CD4-positive, alpha-beta memory T cell (primary cell): ENCODE results near the gene FN1. TPM values are rescaled to one million over a fixed set of nuclear protein-coding genes. Genes with fewer than 3 reads are reported as not detected.

Experiments used
- CTCF ChIA-PET: fragments of 350-600 bp; sonication (Branson Sonifier 250); formaldehyde crosslinking; loops from one replicate; lab custom pipeline; 2021; ENCODE audit warnings: inconsistent platforms; ENCODE audit not compliant: partially characterized antibody; lab: Charles Lee
- POLR2A ChIA-PET: fragments of 350-600 bp; sonication (Branson Sonifier 250); formaldehyde crosslinking; loops from one replicate; lab custom pipeline; 2021; ENCODE audit not compliant: partially characterized antibody; lab: Charles Lee
- DNase-seq, 5 donors: peaks; one replicate each; pipeline versions ENCODE4 v3.0.0 to v3.0.0-alpha.2; 2020 to 2022; ENCODE audit warnings: mixed read lengths in 1 of 5
- H3K27ac ChIP-seq: one replicate; pipeline ENCODE4 v1.7.0; 2013; ENCODE audit warnings: low read depth, low read length
- H3K27me3 ChIP-seq: 2 replicates; pipeline ENCODE4 v1.7.0; 2013; ENCODE audit warnings: mild to moderate bottlenecking, low read length, moderate library complexity; ENCODE audit not compliant: insufficient read depth
- H3K36me3 ChIP-seq: 2 replicates; pipeline ENCODE4 v1.7.0; 2013; ENCODE audit warnings: mild to moderate bottlenecking, low read length, moderate library complexity; ENCODE audit not compliant: insufficient read depth
- H3K4me1 ChIP-seq: 2 replicates; pipeline ENCODE4 v1.7.0; 2013; ENCODE audit warnings: mild to moderate bottlenecking, low read length, moderate library complexity; ENCODE audit not compliant: insufficient read depth
- H3K4me3 ChIP-seq, 2 donors: one replicate each; pipeline ENCODE4 v1.7.0; 2013; ENCODE audit warnings: low read length in 2 of 2, mild to moderate bottlenecking in 1 of 2
- H3K9me3 ChIP-seq, 2 donors: one replicate each; pipeline ENCODE4 v1.7.0; 2013; ENCODE audit warnings: low read length in 2 of 2, control low read depth in 1 of 2; ENCODE audit not compliant: control insufficient read depth in 1 of 2
- H3K27ac Mint-ChIP-seq, 7 donors: one replicate each; pipeline ENCODE4 v1.8.0; 2020 to 2021; ENCODE audit warnings: mixed read lengths in 7 of 7, mild to moderate bottlenecking in 6 of 7, inconsistent platforms in 3 of 7, moderate library complexity in 3 of 7
- H3K27me3 Mint-ChIP-seq, 2 donors: one replicate each; pipeline ENCODE4 v1.8.0; 2020 to 2021; ENCODE audit warnings: mixed read lengths in 2 of 2
- H3K36me3 Mint-ChIP-seq, 2 donors: one replicate each; pipeline ENCODE4 v1.8.0; 2020 to 2021; ENCODE audit warnings: mixed read lengths in 2 of 2, inconsistent platforms in 1 of 2, mild to moderate bottlenecking in 1 of 2
- H3K4me1 Mint-ChIP-seq, 4 donors: one replicate each; pipeline ENCODE4 v1.8.0; 2020 to 2021; ENCODE audit warnings: mixed read lengths in 4 of 4, mild to moderate bottlenecking in 1 of 4
- H3K4me3 Mint-ChIP-seq, 8 donors: one replicate each; pipeline ENCODE4 v1.8.0; 2020 to 2021; ENCODE audit warnings: mixed read lengths in 8 of 8, mild to moderate bottlenecking in 7 of 8, moderate library complexity in 6 of 8, inconsistent platforms in 3 of 8
- H3K9me3 Mint-ChIP-seq, 8 donors: one replicate each; pipeline ENCODE4 v1.8.0; 2020 to 2021; ENCODE audit warnings: mixed read lengths in 8 of 8, mild to moderate bottlenecking in 5 of 8, inconsistent platforms in 3 of 8, moderate library complexity in 1 of 8
- intact Hi-C: fragments of 100-400 bp; cut with micrococcal nuclease; formaldehyde crosslinking; loops from one replicate; pipeline ENCODE4 v1.15.1; 2023
- polyA plus RNA-seq, 2 donors: library from polyadenylated mRNA; unstranded; fragments of 300-500 nt; fragmentation: Illumina TruSeq; gene quantifications; one replicate each; pipeline ENCODE4 v1.2.3, GENCODE V29; 2021
- total RNA-seq, 2 experiments: library from RNA; stranded (reverse); gene quantifications; one replicate each; pipeline ENCODE4 v1.2.3, GENCODE V29; 2021

Gene FN1
- total RNA-seq, result not detected
- polyA plus RNA-seq, result 1 to 10 TPM in 1 of 2 donors, under 1 TPM in 1; 0.38 to 1.2 TPM

DNA sequence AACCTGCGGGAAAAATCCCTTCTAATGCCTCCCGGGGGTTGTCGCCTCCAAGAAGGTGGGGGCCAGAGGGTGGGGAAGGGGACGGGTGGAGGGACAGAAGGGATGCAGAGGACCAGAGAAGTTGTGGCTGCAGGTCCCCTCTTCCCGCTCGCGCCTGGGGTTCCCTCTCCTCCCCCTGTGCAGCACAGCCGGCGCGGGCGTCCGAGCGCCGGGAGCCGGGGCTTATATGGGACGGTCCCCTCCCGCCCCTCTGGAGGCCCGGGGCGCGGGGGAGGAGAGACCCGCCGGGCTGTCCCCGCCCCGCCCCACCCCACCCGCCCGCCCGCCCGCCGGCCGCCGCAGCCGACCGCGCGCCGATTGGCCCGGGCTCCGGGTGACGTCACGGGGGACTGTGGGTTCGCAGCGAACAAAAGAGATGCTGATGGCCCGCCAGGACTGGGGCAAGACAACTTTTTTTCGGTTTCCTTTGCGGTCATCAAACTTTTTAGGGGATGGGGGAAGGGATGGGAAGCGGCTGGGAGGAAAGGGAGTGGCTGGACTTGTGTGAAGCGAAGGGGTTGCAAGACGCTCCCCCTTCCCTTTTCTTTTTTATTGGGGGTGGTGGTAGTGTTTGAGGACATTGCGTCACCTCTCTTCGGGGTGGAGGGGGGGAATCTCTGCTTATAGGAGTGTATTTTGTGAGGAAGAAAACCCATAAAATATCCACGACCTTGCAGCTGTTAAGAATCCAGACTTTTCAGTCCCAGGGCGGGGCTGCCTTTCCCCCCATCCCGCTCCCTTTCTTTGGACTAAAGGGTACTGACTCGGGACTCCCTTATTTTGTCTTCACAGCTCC is at the start of gene FN1:
Gene FN1, minus strand, starts transcription at position 199 of the 835 bp plus-strand sequence. CDS start 266 bp downstream, outside the sequence.
- Histone ChIP-seq H3K27me3 (peaks cover 28% of the 10 kb centered on the region), H3K9me3 (no peaks in the 10 kb centered on the region), H3K4me3 (peak within 1 kb of the TSS; percentile 27 to 38), H3K36me3 (no peaks in the 10 kb centered on the region), H3K4me1 (peaks cover 19% of the 10 kb centered on the region), H3K27ac (no peak within 1 kb of the TSS)
- H3K4me1 Mint-ChIP-seq, result peaks cover 14 to 28% (median 17%) of the 10 kb centered on the region in 4 donors
- peak; percentile 44 to 70 (median 47) for DNase-seq
- ChIA-PET CTCF (no interaction called here), POLR2A (no interaction called here)
- H3K4me3 Mint-ChIP-seq, result peak within 1 kb of the TSS; percentile 74 to 88 (median 81)
- peaks cover 50 to 53% of the 10 kb centered on the region in 2 donors for H3K27me3 Mint-ChIP-seq
- peaks cover 0 to 4% (median 1%) of the 10 kb centered on the region in 8 donors for H3K9me3 Mint-ChIP-seq
- peaks cover 0 to 4% of the 10 kb centered on the region in 2 donors for H3K36me3 Mint-ChIP-seq
- peak within 1 kb of the TSS in 3 of 7 donors; percentile 32 to 52 (median 51) for H3K27ac Mint-ChIP-seq
- intact Hi-C loops, result no loop called here

DNA sequence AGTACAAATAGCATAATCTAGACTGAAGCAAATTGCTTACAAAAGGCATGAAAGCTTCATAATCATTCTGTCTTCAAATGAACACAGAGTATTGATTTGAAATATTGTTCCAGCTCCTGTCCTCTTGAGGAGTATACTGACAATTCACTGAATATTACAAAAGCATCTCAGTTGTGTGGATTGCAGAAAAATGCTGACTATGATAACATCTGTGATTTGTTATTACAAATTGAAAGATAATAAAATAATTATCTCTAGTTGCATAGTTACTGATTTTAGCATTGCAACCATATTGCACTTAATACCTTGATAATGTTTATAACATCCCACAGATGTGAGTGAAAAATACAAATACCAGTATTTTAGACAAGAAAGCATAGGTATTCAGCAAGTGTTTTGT is 49.2 kb upstream of the FN1 start:
- Histone ChIP-seq H3K27ac (no peak overlapping the region), H3K36me3 (no peaks in the 10 kb centered on the region), H3K4me1 (no peaks in the 10 kb centered on the region), H3K4me3 (no peak overlapping the region), H3K9me3 (no peaks in the 10 kb centered on the region), H3K27me3 (no peaks in the 10 kb centered on the region)
- no peaks in the 10 kb centered on the region for H3K36me3 Mint-ChIP-seq
- intact Hi-C loops, result no loop called here
- H3K9me3 Mint-ChIP-seq, result peaks cover 0 to 3% (median 0%) of the 10 kb centered on the region in 8 donors
- H3K27me3 Mint-ChIP-seq, result peaks cover 0 to 3% of the 10 kb centered on the region in 2 donors
- no peak overlapping the region for H3K4me3 Mint-ChIP-seq
- ChIA-PET POLR2A (no interaction called here), CTCF (no interaction called here)
- no peak for DNase-seq
- H3K27ac Mint-ChIP-seq, result no peak overlapping the region
- no peaks in the 10 kb centered on the region for H3K4me1 Mint-ChIP-seq

DNA sequence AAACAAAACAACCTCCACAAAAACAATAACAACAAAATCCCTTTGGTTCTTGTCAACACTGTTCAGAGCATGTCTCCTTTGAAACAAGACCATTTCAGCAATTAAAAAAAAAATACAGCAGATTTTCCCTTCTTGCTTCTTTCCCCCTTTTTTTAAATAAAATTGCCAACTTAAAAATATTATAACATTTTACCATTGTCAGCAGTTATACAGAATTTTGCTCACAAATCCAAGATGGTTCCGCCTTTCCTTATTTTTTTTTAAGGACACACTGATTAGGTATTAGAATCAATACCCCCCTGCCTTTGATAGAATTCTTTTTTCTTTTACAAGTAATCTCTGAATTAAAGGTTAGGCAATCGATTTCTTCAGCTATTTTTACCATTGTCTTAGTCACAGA is 48.7 kb upstream of the FN1 start:
- H3K27me3 Mint-ChIP-seq, result peaks cover 0 to 3% of the 10 kb centered on the region in 2 donors
- H3K4me3 ChIP-seq, result no peak overlapping the region
- ChIA-PET POLR2A (no interaction called here), CTCF (no interaction called here)
- H3K27ac ChIP-seq, result no peak overlapping the region
- no peaks in the 10 kb centered on the region for H3K36me3 ChIP-seq
- no peak for DNase-seq
- no peaks in the 10 kb centered on the region for H3K36me3 Mint-ChIP-seq
- H3K9me3 ChIP-seq, result no peaks in the 10 kb centered on the region
- H3K9me3 Mint-ChIP-seq, result peaks cover 0 to 3% (median 0%) of the 10 kb centered on the region in 8 donors
- H3K4me3 Mint-ChIP-seq, result no peak overlapping the region
- no peaks in the 10 kb centered on the region for H3K4me1 ChIP-seq
- no peaks in the 10 kb centered on the region for H3K27me3 ChIP-seq
- H3K27ac Mint-ChIP-seq, result no peak overlapping the region
- no peaks in the 10 kb centered on the region for H3K4me1 Mint-ChIP-seq
- intact Hi-C loops, result no loop called here

DNA sequence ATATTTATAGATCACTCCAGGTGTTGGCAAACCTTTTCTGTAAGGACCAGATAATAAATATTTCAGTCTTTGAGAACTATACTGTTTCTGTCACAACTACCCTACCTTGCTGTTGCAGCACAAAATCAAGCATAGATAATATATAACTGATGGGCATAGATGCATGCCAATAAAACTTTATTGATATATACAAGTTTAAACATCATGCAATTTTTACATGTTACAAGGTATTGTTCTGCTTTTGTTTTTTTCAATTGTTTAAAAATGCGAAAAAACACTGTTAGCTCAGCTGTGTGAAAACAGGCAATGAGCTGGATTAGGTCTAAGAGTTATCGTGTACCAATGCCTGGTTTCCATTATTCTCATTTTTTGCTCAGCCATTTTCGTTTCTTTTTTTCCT is 47.6 kb upstream of the FN1 start:
- H3K4me1 Mint-ChIP-seq, result no peaks in the 10 kb centered on the region
- no peaks in the 10 kb centered on the region for H3K4me1 ChIP-seq
- H3K4me3 Mint-ChIP-seq, result no peak overlapping the region
- no peaks in the 10 kb centered on the region for H3K9me3 ChIP-seq
- intact Hi-C loops, result no loop called here
- no peaks in the 10 kb centered on the region for H3K27me3 ChIP-seq
- POLR2A ChIA-PET, result no interaction called here
- H3K4me3 ChIP-seq, result no peak overlapping the region
- CTCF ChIA-PET, result no interaction called here
- no peak overlapping the region for H3K27ac Mint-ChIP-seq
- H3K27ac ChIP-seq, result no peak overlapping the region
- H3K27me3 Mint-ChIP-seq, result peaks cover 0 to 3% of the 10 kb centered on the region in 2 donors
- H3K36me3 Mint-ChIP-seq, result no peaks in the 10 kb centered on the region
- no peaks in the 10 kb centered on the region for H3K36me3 ChIP-seq
- DNase-seq, result no peak
- peaks cover 0 to 1% (median 0%) of the 10 kb centered on the region in 8 donors for H3K9me3 Mint-ChIP-seq

DNA sequence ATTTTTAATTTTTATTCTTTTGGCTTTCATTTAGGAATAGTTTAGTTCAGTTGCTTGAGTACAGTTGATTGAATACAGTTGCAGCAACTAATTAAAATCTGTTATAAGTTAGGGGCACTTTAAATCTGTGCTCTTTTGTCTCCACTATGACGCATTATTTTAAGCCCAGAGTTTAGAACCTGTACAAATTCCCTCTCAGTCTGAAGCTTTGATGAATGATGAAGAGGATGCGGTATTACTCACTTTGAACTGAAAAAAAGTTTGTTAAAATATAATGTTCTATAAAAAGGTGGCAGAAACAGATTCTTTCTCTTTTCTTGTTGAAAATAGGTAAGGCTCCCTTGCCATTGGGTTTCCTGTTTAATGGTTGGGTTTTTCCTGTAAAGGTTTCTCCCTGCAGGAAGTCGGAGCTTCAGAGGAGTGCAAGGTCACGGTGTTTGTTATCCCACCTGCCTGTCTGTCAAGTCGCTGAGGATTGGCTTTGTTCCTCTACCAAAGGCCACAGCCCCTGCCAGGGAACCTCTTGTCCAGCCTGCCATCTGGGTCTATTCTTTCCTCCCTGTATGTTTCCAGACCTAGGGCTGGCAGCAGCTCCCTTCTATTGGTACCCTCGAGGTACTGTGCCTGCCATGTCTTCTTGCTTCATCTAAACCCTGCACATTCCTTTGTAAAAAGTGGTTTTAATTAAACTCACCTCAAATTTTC is 43.8 kb upstream of the FN1 start:
- H3K27me3 ChIP-seq, result no peaks in the 10 kb centered on the region
- ChIA-PET POLR2A (no interaction called here), CTCF (no interaction called here)
- H3K4me3 Mint-ChIP-seq, result no peak overlapping the region
- H3K4me1 Mint-ChIP-seq, result no peaks in the 10 kb centered on the region
- H3K9me3 ChIP-seq, result no peaks in the 10 kb centered on the region
- peaks cover 0 to 5% of the 10 kb centered on the region in 2 donors for H3K27me3 Mint-ChIP-seq
- no peaks in the 10 kb centered on the region for H3K36me3 Mint-ChIP-seq
- H3K9me3 Mint-ChIP-seq, result no peaks in the 10 kb centered on the region
- no peaks in the 10 kb centered on the region for H3K36me3 ChIP-seq
- H3K4me3 ChIP-seq, result no peak overlapping the region
- no peak overlapping the region for H3K27ac Mint-ChIP-seq
- DNase-seq, result no peak
- intact Hi-C loops, result no loop called here
- H3K4me1 ChIP-seq, result no peaks in the 10 kb centered on the region
- H3K27ac ChIP-seq, result no peak overlapping the region

DNA sequence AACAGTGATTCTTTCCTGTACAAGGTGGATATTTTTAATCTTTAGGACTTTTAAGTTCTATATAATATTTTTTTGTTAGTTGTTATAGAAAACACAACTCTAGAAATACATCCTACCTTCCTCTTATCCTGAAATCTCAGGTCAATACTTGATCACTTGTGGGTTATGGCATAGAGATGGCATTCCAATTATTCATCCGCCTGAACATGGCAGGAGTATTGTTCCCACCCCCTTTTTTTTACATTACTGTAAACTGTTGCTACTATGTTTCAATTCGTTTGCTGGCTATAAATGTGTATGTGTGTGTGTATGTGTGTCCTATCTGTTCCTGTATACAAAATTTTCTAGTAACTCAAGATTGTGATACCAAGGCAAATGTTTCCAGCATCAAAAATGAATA is 43.3 kb upstream of the FN1 start:
- H3K36me3 Mint-ChIP-seq, result no peaks in the 10 kb centered on the region
- ChIA-PET CTCF (no interaction called here), POLR2A (no interaction called here)
- Histone ChIP-seq H3K9me3 (no peaks in the 10 kb centered on the region), H3K36me3 (no peaks in the 10 kb centered on the region), H3K27me3 (no peaks in the 10 kb centered on the region), H3K4me1 (no peaks in the 10 kb centered on the region), H3K4me3 (no peak overlapping the region), H3K27ac (no peak overlapping the region)
- no peaks in the 10 kb centered on the region for H3K9me3 Mint-ChIP-seq
- no peaks in the 10 kb centered on the region for H3K4me1 Mint-ChIP-seq
- DNase-seq, result no peak
- intact Hi-C loops, result no loop called here
- peaks cover 0 to 5% of the 10 kb centered on the region in 2 donors for H3K27me3 Mint-ChIP-seq
- no peak overlapping the region for H3K4me3 Mint-ChIP-seq
- H3K27ac Mint-ChIP-seq, result no peak overlapping the region

DNA sequence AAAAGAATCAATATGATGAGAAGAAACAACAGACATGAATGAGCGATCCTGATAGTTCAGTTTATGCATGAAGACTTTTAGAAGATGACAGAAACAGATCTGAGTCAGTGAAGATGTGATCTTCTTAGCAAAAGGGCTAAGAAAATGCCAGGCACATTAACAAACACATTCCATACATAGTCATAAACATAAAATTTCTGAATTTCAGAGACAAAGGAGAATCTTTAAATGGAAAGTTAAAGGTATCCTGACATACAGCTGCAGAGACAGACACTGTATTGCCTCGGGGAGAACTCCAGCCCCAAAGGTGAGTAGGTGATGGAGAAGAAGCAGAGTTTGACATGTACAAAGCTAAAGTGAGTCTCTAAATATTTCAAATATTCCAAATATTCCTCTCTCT is 40.6 kb upstream of the FN1 start:
- H3K36me3 ChIP-seq, result no peaks in the 10 kb centered on the region
- H3K27ac ChIP-seq, result no peak overlapping the region
- intact Hi-C loops, result no loop called here
- peaks cover 2% of the 10 kb centered on the region in 2 donors for H3K27me3 Mint-ChIP-seq
- no peak for DNase-seq
- H3K27me3 ChIP-seq, result no peaks in the 10 kb centered on the region
- H3K4me1 ChIP-seq, result no peaks in the 10 kb centered on the region
- CTCF ChIA-PET, result no interaction called here
- H3K36me3 Mint-ChIP-seq, result no peaks in the 10 kb centered on the region
- no peak overlapping the region for H3K4me3 ChIP-seq
- POLR2A ChIA-PET, result no interaction called here
- H3K9me3 Mint-ChIP-seq, result no peaks in the 10 kb centered on the region
- no peak overlapping the region for H3K27ac Mint-ChIP-seq
- no peak overlapping the region for H3K4me3 Mint-ChIP-seq
- H3K9me3 ChIP-seq, result no peaks in the 10 kb centered on the region
- no peaks in the 10 kb centered on the region for H3K4me1 Mint-ChIP-seq
